Thyroid gland (tissue), 4 donors: ENCODE results near the gene MRTFB. TPM values are rescaled to one million over a fixed set of nuclear protein-coding genes. Genes with fewer than 3 reads are reported as not detected.

ENCODE experiments used
- DNase-seq, 2 donors: peaks; one replicate each; pipeline ENCODE4 v3.0.0-alpha.2; 2019
- H3K27ac ChIP-seq, 3 donors: fragments of 200-600 bp; sonication (generic); 1 replicate in 2 of 3; 2 replicates in 1 of 3; pipeline ENCODE4 v1.5.1; 2016 to 2019; ENCODE audit warnings: mild to moderate bottlenecking in 1 of 3, moderate library complexity in 1 of 3
- H3K27me3 ChIP-seq: fragments of 200-600 bp; sonication (generic); one replicate; pipeline ENCODE4 v1.5.1; 2019
- H3K36me3 ChIP-seq, 2 donors: fragments of 200-600 bp; sonication (generic); one replicate each; pipeline ENCODE4 v1.5.1; 2016 to 2019
- H3K4me1 ChIP-seq, 2 donors: fragments of 200-600 bp; sonication (generic); one replicate each; pipeline ENCODE4 v1.5.1; 2017 to 2019
- H3K4me3 ChIP-seq, 3 donors: fragments of 200-600 bp; sonication (generic); replicated peaks in 1 of 3; 1 replicate in 2 of 3; 2 replicates in 1 of 3; pipeline ENCODE4 v1.5.1; 2016; ENCODE audit warnings: mild to moderate bottlenecking in 1 of 3
- H3K9me3 ChIP-seq: fragments of 200-600 bp; sonication (generic); one replicate; pipeline ENCODE4 v1.5.1; 2017
- POLR2A ChIP-seq, 2 donors: fragments of 450-650 bp; IDR thresholded peaks; one replicate each; pipeline ENCODE4 v1.6.1; 2017; ENCODE audit warnings: antibody characterized with exemption in 2 of 2, mild to moderate bottlenecking in 2 of 2, moderate library complexity in 1 of 2
- WGBS, 2 donors: methylation state at CpG; one replicate each; pipeline ENCODE4 v1.1.5; 2017; 5-methylcytosine and 5-hydroxymethylcytosine counted together
- intact Hi-C: fragments of 100-400 bp; cut with DNase I; formaldehyde crosslinking; loops from one replicate; pipeline ENCODE4 v1.15.1; 2023
- total RNA-seq, 4 donors: library from RNA; depleted of rRNA; stranded (reverse); fragments of >200 nt; gene quantifications; one replicate each; pipeline ENCODE4 v1.2.3, GENCODE V29; 2016
- TF ChIP-seq, protein P1 (sequence below), 6 experiments: fragments of 200-600 bp in 3 of 6; fragments of 450-650 bp in 3 of 6; sonication (generic) in 3 of 6; IDR thresholded peaks; one replicate each; pipeline ENCODE4 v1.5.1; 2016 to 2019; ENCODE audit warnings: antibody characterized with exemption in 6 of 6, mild to moderate bottlenecking in 2 of 6, inconsistent platforms in 1 of 6, moderate library complexity in 1 of 6

Gene MRTFB
- total RNA-seq, 4 donors from 2014 or later: 51.2 to 131 (median 74.0) TPM

DNA sequence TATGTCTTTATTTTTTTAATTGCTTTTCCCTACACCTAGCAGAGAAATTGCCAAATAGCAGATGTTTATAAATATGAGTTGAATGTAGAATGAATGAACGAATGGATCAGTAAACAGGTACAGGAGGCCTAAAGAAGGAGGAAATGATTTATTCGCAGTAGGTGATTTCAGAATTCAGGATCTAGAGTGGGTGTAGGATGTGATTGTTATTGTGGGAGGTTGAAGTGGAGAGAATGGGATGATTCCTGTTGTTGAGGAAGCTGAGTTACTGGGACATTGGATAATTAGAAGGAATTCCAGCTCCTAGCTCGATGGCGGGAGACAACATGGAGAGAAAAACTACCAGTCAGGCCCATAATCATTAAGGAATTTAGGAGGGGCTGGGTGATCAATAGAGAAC, 42.2 kb downstream of the MRTFB start:
- H3K4me3 ChIP-seq: no peak overlapping the region
- no peaks in the 10 kb centered on the region for H3K27me3 ChIP-seq
- H3K36me3 ChIP-seq: no peaks in the 10 kb centered on the region
- peak overlapping the region in 2 of 3 donors; percentile 56 to 64 for H3K27ac ChIP-seq
- 79 to 82% methylated on average over 4 of the region's 4 CpGs for WGBS, 2 donors
- no peak for DNase-seq
- H3K9me3 ChIP-seq: no peaks in the 10 kb centered on the region
- TF ChIP-seq POLR2A (IDR thresholded peaks at IDR 0.05): no peak
- TF ChIP-seq, protein P1, sequence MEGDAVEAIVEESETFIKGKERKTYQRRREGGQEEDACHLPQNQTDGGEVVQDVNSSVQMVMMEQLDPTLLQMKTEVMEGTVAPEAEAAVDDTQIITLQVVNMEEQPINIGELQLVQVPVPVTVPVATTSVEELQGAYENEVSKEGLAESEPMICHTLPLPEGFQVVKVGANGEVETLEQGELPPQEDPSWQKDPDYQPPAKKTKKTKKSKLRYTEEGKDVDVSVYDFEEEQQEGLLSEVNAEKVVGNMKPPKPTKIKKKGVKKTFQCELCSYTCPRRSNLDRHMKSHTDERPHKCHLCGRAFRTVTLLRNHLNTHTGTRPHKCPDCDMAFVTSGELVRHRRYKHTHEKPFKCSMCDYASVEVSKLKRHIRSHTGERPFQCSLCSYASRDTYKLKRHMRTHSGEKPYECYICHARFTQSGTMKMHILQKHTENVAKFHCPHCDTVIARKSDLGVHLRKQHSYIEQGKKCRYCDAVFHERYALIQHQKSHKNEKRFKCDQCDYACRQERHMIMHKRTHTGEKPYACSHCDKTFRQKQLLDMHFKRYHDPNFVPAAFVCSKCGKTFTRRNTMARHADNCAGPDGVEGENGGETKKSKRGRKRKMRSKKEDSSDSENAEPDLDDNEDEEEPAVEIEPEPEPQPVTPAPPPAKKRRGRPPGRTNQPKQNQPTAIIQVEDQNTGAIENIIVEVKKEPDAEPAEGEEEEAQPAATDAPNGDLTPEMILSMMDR (IDR thresholded peaks at IDR 0.05): no peak
- intact Hi-C loops: no loop called here
- peaks cover 23 to 49% of the 10 kb centered on the region in 2 donors for H3K4me1 ChIP-seq

DNA sequence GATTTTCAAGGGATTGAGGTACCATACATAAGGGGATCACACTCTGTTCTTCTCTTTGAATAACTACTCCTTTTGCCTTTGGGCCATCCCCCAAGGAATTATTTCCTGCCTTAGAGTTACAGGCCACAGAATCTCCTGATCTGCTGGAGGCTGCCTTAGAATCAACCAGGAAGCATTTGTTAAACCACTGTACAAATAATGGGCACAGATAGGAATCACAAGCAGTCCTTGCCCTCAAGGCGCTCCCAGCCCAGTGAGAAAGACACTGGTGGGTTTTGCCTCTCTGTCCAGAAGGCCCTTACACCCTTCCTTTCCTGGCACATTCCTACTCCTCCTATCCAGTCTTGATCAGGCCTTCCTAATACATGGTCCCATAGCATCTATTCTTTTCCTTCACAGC, 45.9 kb downstream of the MRTFB start:
- no peaks in the 10 kb centered on the region for H3K36me3 ChIP-seq
- no peak overlapping the region for H3K4me3 ChIP-seq
- no peaks in the 10 kb centered on the region for H3K9me3 ChIP-seq
- no peak for DNase-seq
- 95 to 100% methylated on average over 1 of the region's 1 CpG for WGBS, 2 donors
- peaks cover 9 to 19% of the 10 kb centered on the region in 2 donors for H3K4me1 ChIP-seq
- TF ChIP-seq POLR2A (IDR thresholded peaks at IDR 0.05): no peak
- TF ChIP-seq, protein P1 (IDR thresholded peaks at IDR 0.05): no peak
- no peaks in the 10 kb centered on the region for H3K27me3 ChIP-seq
- no peak overlapping the region for H3K27ac ChIP-seq
- intact Hi-C loops: no loop called here

DNA sequence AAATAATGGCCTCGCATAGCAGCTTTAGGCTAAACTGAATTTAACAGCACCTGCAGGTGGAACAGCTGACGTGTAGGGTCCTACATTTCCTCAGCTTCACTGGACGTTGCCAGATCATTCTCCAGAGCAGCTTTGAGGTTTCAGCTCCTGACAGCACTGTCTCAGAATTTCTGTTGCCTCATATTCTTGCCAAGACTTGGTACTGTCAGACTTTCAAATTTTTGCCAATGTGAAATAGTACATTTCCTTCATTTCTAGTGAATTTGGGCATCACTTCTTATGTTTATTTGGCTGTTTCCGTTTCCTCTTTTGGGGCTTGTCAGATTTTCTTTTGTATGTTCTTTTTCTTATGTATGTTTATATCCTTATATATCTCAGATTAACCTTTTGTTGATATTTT, 48.7 kb downstream of the MRTFB start:
- TF ChIP-seq POLR2A (IDR thresholded peaks at IDR 0.05): no peak
- TF ChIP-seq, protein P1 (IDR thresholded peaks at IDR 0.05): no peak
- Histone ChIP-seq H3K27ac (no peak overlapping the region), H3K4me3 (no peak overlapping the region), H3K9me3 (no peaks in the 10 kb centered on the region), H3K27me3 (no peaks in the 10 kb centered on the region), H3K36me3 (no peaks in the 10 kb centered on the region), H3K4me1 (peaks cover 4% of the 10 kb centered on the region in 2 donors)
- intact Hi-C loops: no loop called here
- DNase-seq: no peak
- WGBS, 2 donors: 90 to 95% methylated on average over 4 of the region's 4 CpGs

DNA sequence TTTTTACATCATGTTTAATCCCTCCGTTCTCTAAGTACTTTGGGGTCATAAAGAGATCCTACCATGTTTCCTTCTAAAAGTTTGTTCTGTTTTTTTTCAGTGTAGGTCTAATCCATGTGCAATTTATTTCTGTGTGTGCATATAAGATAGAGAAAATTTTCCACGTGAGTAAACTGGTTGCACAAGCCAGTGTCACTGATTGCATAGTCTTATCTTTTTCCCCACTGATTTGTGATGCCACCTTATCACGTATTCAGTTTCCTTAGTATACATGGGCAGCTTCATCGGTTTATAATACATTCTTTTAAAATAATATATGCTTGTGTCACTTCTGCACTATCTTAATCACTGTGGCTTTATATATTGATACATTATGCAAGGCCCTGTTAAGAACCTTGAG, 49.2 kb downstream of the MRTFB start:
- no peaks in the 10 kb centered on the region for H3K9me3 ChIP-seq
- TF ChIP-seq, protein P1 (IDR thresholded peaks at IDR 0.05): no peak
- no peak for TF ChIP-seq POLR2A (IDR thresholded peaks at IDR 0.05)
- H3K36me3 ChIP-seq: no peaks in the 10 kb centered on the region
- no peak overlapping the region for H3K27ac ChIP-seq
- intact Hi-C loops: no loop called here
- peaks cover 9% of the 10 kb centered on the region in 2 donors for H3K4me1 ChIP-seq
- WGBS, 2 donors: 84 to 95% methylated on average over 4 of the region's 4 CpGs
- no peak overlapping the region for H3K4me3 ChIP-seq
- H3K27me3 ChIP-seq: no peaks in the 10 kb centered on the region
- DNase-seq: no peak

DNA sequence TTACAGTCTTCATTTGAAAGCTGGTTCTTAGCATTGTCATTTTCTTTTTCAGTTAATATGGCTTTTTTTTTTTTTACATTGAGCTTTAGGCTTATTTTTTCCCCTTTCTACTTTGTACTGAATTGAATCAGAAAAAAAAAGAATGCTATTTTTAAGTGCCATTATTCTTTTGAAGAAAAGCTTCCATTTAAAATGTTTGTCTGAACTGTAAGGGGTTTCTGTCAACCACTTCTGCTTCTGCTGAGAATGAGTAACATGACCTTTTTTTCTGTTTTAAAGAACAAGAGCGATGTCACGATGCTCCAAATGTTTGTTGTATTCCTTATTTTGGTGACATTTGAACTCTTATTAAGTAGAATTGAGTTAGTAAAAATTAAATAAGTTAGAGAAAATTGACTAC, 50.0 kb downstream of the MRTFB start:
- no peaks in the 10 kb centered on the region for H3K27me3 ChIP-seq
- intact Hi-C loops: no loop called here
- no peak for DNase-seq
- no peak for TF ChIP-seq POLR2A (IDR thresholded peaks at IDR 0.05)
- TF ChIP-seq, protein P1 (IDR thresholded peaks at IDR 0.05): no peak
- H3K4me1 ChIP-seq: peaks cover 10 to 17% of the 10 kb centered on the region in 2 donors
- no peak overlapping the region for H3K4me3 ChIP-seq
- WGBS, 2 donors: 78 to 87% methylated on average over 2 of the region's 2 CpGs
- no peaks in the 10 kb centered on the region for H3K9me3 ChIP-seq
- no peak overlapping the region for H3K27ac ChIP-seq
- no peaks in the 10 kb centered on the region for H3K36me3 ChIP-seq
